Small intestine (tissue), 7 donors: Measurements from ENCODE around the gene ZCRB1. TPM values are rescaled to one million over a fixed set of nuclear protein-coding genes. Genes with fewer than 3 reads are reported as not detected.
A peak's percentile ranks its signal among the peaks of the same experiment; 100 is the strongest.

Source experiments
- DNase-seq, 2 donors: peaks; one replicate each; pipeline versions ENCODE4 v3.0.0 to v3.0.0-alpha.2; 2013
- FAIRE-seq: peaks from 2 replicates; lab custom pipeline; 2012; peaks lifted over from hg19 to GRCh38; lab: Jason Lieb, UNC
- H3K27ac ChIP-seq, 3 donors: one replicate each; pipeline ENCODE4 v1.5.1; 2013; ENCODE audit warnings: low read length in 2 of 3, mild to moderate bottlenecking in 2 of 3, control low read depth in 1 of 3, inconsistent platforms in 1 of 3, low read depth in 1 of 3, moderate library complexity in 1 of 3
- H3K27me3 ChIP-seq, 3 donors: one replicate each; pipeline ENCODE4 v1.6.1; 2013; ENCODE audit warnings: low read length in 3 of 3, inconsistent platforms in 1 of 3; ENCODE audit not compliant: control insufficient read depth in 3 of 3, insufficient read depth in 3 of 3
- H3K36me3 ChIP-seq, 3 donors: one replicate each; pipeline ENCODE4 v1.6.1; 2013; ENCODE audit warnings: low read length in 3 of 3, inconsistent platforms in 1 of 3, low read depth in 1 of 3, mild to moderate bottlenecking in 1 of 3, moderate library complexity in 1 of 3; ENCODE audit not compliant: control insufficient read depth in 3 of 3, insufficient read depth in 2 of 3
- H3K4me1 ChIP-seq, 3 donors: one replicate each; pipeline ENCODE4 v1.6.1; 2013; ENCODE audit warnings: low read length in 2 of 3, inconsistent platforms in 1 of 3, low read depth in 1 of 3, mild to moderate bottlenecking in 1 of 3, moderate library complexity in 1 of 3; ENCODE audit not compliant: control insufficient read depth in 3 of 3, insufficient read depth in 2 of 3
- H3K4me3 ChIP-seq, 3 donors: one replicate each; pipeline ENCODE4 v1.5.1; 2013; ENCODE audit warnings: low read length in 3 of 3, control low read depth in 1 of 3, inconsistent platforms in 1 of 3, low read depth in 1 of 3, mild to moderate bottlenecking in 1 of 3, moderate library complexity in 1 of 3
- H3K9me3 ChIP-seq, 2 donors: one replicate each; pipeline ENCODE4 v1.6.1; 2013; ENCODE audit warnings: low read depth in 1 of 2, low read length in 1 of 2; ENCODE audit not compliant: control insufficient read depth in 2 of 2, insufficient read depth in 1 of 2
- WGBS, 3 donors: extraction: QIAGEN DNeasy Blood & Tissue Kit; methylation state at CpG; one replicate each; pipeline ENCODE4 v1.1.7; 2013; 5-methylcytosine and 5-hydroxymethylcytosine counted together
- polyA plus RNA-seq, 4 donors: library from polyadenylated mRNA; stranded (reverse) in 3 of 4; unstranded in 1 of 4; fragments of 200-250 nt in 3 of 4; fragments of 120-200 nt in 1 of 4; gene quantifications; one replicate each; pipeline versions ENCODE4 v1.2.1 to v1.2.3, GENCODE V29; 2013
- donor health status: healthy with polysubstance abuse.
- donor health status: control.
- donor health status: control.
- donor health status: Bipolar disorder and iron deficiency.
- donor health status: healthy.

ZCRB1 gene
- polyA plus RNA-seq, 4 donors: 29.7 to 38.4 (median 35.2) TPM

DNA sequence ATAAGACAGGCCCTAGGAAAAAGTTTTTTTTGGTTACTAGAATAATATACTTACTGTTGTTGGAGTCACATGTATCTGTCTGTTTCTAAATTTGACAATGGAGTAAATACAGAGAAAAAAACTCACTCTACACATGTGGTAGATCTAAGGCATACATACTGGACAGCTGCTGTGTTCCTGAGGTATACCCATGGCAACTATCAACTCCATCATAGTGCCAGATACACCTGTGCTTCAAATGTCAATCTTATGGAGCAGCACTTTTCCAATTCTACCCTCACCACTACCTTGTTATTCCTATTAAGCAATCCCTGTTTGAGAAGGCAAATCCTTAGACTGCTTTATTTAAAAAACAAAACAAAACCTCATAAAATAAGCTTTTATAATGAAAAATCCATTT is 3.3 kb downstream of the ZCRB1 start:
- Histone ChIP-seq H3K36me3 (peaks cover 0 to 9% (median 0%) of the 10 kb centered on the region in 3 donors), H3K27me3 (no peaks in the 10 kb centered on the region), H3K27ac (no peak overlapping the region), H3K9me3 (no peaks in the 10 kb centered on the region), H3K4me1 (peaks cover 0 to 5% (median 5%) of the 10 kb centered on the region in 3 donors), H3K4me3 (no peak overlapping the region)
- DNase-seq (no peak), FAIRE-seq (no peak)

DNA sequence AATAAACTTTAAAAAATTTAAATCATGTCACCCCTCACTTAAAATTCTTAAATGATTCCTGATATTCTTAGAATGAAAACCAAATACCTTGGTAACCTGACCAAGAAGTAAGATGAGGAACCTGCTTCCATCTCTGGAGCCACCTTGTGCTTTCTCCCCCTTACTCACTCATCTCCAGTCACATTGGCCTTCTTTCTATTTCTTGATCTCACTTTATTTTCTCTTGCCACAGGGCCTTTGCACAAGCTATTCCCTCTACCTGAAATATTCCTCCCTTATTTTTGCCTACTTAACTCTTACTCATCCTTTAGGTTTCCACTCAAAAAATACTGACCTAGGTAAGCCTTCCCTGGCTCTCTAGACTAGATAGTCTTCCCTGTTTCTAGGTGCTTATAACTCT is 5.1 kb downstream of the ZCRB1 start:
- Histone ChIP-seq H3K27ac (no peak overlapping the region), H3K4me3 (no peak overlapping the region), H3K27me3 (no peaks in the 10 kb centered on the region), H3K9me3 (no peaks in the 10 kb centered on the region), H3K36me3 (peaks cover 0 to 15% (median 3%) of the 10 kb centered on the region in 3 donors), H3K4me1 (no peaks in the 10 kb centered on the region)
- DNase-seq (no peak), FAIRE-seq (no peak)

GRCh38 chr12:42315108-42315507 is 10.8 kb downstream of the ZCRB1 start:
- 91 to 93% (median 92%) methylated on average over 2 of the region's 2 CpGs for WGBS, 3 donors
- H3K27me3 ChIP-seq: no peaks in the 10 kb centered on the region
- no peaks in the 10 kb centered on the region for H3K4me1 ChIP-seq
- no peak for FAIRE-seq
- no peak overlapping the region for H3K27ac ChIP-seq
- H3K36me3 ChIP-seq: peaks cover 2 to 20% (median 7%) of the 10 kb centered on the region in 3 donors
- H3K4me3 ChIP-seq: no peak overlapping the region
- no peaks in the 10 kb centered on the region for H3K9me3 ChIP-seq
- DNase-seq: no peak

GRCh38 chr12:42309996-42310395 is 15.9 kb downstream of the ZCRB1 start:
- no peak overlapping the region for H3K4me3 ChIP-seq
- WGBS, 3 donors: 80 to 89% (median 84%) methylated on average over 6 of the region's 6 CpGs
- FAIRE-seq: no peak

GRCh38 chr12:42308390-42308789 is 17.5 kb downstream of the ZCRB1 start:
- FAIRE-seq: no peak

More at GRCh38 chr12:42309996-42310395, 15.9 kb downstream of the ZCRB1 start:
- H3K27me3 ChIP-seq: no peaks in the 10 kb centered on the region
- no peaks in the 10 kb centered on the region for H3K9me3 ChIP-seq
- no peak overlapping the region for H3K27ac ChIP-seq
- no peak for DNase-seq
- no peaks in the 10 kb centered on the region for H3K4me1 ChIP-seq
- H3K36me3 ChIP-seq: peaks cover 2 to 11% (median 4%) of the 10 kb centered on the region in 3 donors

DNA sequence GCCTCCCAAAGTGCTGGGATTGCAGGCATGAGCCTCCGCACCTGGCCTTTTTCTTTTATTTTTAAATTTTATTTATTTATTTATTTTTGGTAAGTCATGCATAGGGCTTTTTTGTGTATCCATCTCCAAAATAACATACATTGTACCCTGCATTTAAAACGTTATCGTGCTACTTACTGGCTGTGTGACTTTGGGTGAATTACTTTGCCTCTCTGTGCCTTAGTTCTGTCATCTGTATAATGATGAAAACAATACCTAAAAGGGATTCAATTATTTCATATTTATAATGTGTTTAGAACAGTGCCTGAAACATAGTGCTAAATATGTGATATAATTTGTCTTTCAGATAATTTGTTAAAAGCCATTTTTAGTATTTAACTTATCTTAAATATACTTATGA is 19.6 kb downstream of the ZCRB1 start:
- no peak for FAIRE-seq
- Histone ChIP-seq H3K4me1 (no peaks in the 10 kb centered on the region), H3K4me3 (no peak overlapping the region), H3K27ac (no peak overlapping the region), H3K27me3 (no peaks in the 10 kb centered on the region), H3K9me3 (peaks cover 0 to 6% of the 10 kb centered on the region in 2 donors), H3K36me3 (peaks cover 0 to 6% (median under 1%) of the 10 kb centered on the region in 3 donors)
- 92 to 95% (median 94%) methylated on average over 3 of the region's 3 CpGs for WGBS, 3 donors
- DNase-seq: no peak

More at GRCh38 chr12:42308390-42308789, 17.5 kb downstream of the ZCRB1 start:
- H3K4me3 ChIP-seq: no peak overlapping the region
- H3K9me3 ChIP-seq: no peaks in the 10 kb centered on the region
- no peak overlapping the region for H3K27ac ChIP-seq
- no peak for DNase-seq
- 94 to 97% (median 94%) methylated on average over 2 of the region's 2 CpGs for WGBS, 3 donors
- no peaks in the 10 kb centered on the region for H3K4me1 ChIP-seq
- peaks cover 2 to 6% (median 4%) of the 10 kb centered on the region in 3 donors for H3K36me3 ChIP-seq
- H3K27me3 ChIP-seq: no peaks in the 10 kb centered on the region

- Histone ChIP-seq H3K27me3 (no peaks in the 10 kb centered on the region), H3K36me3 (no peaks in the 10 kb centered on the region), H3K27ac (peak overlapping the region in 1 of 3 donors; percentile 66), H3K4me3 (no peak overlapping the region), H3K9me3 (peaks cover 0 to 12% of the 10 kb centered on the region in 2 donors), H3K4me1 (no peaks in the 10 kb centered on the region)
- no peak for DNase-seq
- FAIRE-seq: no peak
- 60 to 71% (median 67%) methylated on average over 8 of the region's 8 CpGs for WGBS, 3 donors
These were observed 26.2 kb downstream of the ZCRB1 start for GRCh38 chr12:42299392-42300308.

GRCh38 chr12:42298887-42299286 is 27.0 kb downstream of the ZCRB1 start:
- H3K27me3 ChIP-seq: no peaks in the 10 kb centered on the region
- 76 to 87% (median 85%) methylated on average over 4 of the region's 4 CpGs for WGBS, 3 donors
- H3K36me3 ChIP-seq: no peaks in the 10 kb centered on the region
- no peak for FAIRE-seq
- no peaks in the 10 kb centered on the region for H3K4me1 ChIP-seq
- peaks cover 0 to 12% of the 10 kb centered on the region in 2 donors for H3K9me3 ChIP-seq
- no peak for DNase-seq
- no peak overlapping the region for H3K4me3 ChIP-seq
- no peak overlapping the region for H3K27ac ChIP-seq
